Stimulated activated CD4-positive, alpha-beta T cell treated with anti-CD3 and anti-CD28 coated beads, Interleukin-1b, Interleukin-23, amount 100 ng/mL, for 4 hours (primary cell): ENCODE data around the gene CLEC1B.
"Not testable (repeated sequence)": the region's sequence is repeated elsewhere in the genome, so short reads cannot be mapped to it uniquely, and the experiment has no call there.

ENCODE experiments used
- DNase-seq, 2 donors: peaks; one replicate each; pipeline ENCODE4 v3.0.0-alpha.2; 2020; ENCODE audit warnings: low read depth in 2 of 2

Gene CLEC1B

GRCh38 chr12:9974731-9975130, 24.2 kb downstream of the CLEC1B start:
- not testable (repeated sequence) for DNase-seq

DNA sequence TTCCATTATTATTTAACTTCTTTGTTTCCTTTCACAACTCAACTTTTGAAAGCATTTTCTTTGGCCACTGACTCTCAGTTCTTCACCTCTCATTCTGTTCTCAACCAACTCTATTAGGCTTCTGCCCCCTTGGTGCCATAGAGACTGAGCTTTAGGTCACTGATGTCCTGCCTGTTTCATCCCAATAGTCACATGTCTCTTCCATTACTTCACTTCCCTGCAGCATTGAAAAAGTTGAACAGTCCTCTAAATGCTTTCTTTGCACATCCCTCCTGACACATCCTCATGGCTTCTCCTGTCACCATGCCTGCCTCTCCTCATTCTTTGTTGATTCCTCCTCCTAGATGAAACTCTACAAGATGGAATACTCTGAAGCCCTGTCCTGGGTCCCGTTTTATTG, 25.0 kb downstream of the CLEC1B start:
- DNase-seq: no peak

DNA sequence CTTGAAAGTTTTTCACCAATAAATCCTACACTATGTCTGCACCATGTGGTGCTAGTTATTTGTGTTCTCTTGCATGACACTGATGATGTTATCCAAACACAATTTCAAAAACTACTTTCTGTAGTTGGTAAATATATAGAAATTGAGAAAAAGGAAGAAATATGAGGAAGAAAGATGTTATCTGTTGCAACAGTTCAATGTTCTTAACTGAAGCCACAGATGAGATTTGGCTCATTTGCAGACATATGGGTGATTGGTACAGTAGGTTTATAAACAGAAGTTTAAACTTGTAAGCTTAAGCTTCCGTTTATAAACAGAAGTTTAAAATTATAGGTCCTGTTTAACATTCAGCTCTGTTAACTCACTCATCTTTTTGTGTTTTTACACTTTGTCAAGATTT, 27.7 kb downstream of the CLEC1B start, which contains the start of gene CLEC12A:
TSS of gene CLEC12A (plus strand) at position 229 of the 400 bp plus-strand sequence. CDS start 188 bp downstream, outside the sequence.
- DNase-seq: no peak

- no peak for DNase-seq
These were observed 29.2 kb downstream of the CLEC1B start for GRCh38 chr12:9969673-9970072.

GRCh38 chr12:9961901-9962300, 37.0 kb downstream of the CLEC1B start:
- no peak for DNase-seq

DNA sequence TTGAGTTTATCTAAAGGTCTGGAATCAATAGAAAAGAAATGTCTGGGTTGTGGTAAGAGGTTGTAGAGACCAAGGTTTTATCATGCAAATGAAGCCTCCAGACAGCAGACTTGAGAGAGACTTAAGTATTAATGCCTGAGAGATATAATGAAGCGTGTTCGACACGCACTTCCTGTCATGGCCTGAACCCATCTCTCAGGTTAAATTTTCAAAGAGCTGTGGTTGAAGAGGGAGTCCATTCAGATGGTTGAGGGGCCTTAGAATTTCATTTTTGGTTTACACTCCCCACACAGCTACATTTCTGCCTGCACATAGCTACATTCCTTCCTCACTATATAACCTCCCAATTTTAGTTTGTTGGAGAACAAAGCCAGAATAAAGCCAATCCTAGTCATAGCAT, 37.8 kb downstream of the CLEC1B start:
- DNase-seq: no peak

DNA sequence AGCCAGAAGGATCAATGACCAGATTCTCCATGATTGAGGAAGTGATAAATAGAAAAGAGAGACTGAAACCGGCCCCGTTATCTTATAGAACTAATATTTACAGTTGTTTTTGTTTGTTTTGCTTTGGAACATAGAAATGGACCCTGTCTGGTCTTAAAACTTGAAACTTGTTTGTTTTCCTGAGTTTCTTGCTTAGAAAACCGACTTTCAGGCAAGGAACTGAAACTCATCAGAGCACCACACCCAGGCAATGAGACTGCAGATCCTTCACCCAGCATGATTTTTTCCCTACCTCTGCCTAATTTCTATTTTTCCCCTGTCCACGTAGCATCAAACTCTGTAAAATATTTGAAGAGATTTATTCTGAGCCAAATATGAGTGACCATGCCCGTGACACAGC, 38.3 kb downstream of the CLEC1B start:
- DNase-seq: no peak

GRCh38 chr12:9957834-9958233, 41.1 kb downstream of the CLEC1B start:
- no peak for DNase-seq

GRCh38 chr12:9952954-9953729, 45.8 kb downstream of the CLEC1B start:
- DNase-seq: not testable (repeated sequence)

GRCh38 chr12:9951026-9951675, 47.8 kb downstream of the CLEC1B start:
- DNase-seq: no peak

- no peak for DNase-seq
These were observed 50.2 kb downstream of the CLEC1B start for GRCh38 chr12:9948606-9949296.

GRCh38 chr12:9947674-9948073, 51.2 kb downstream of the CLEC1B start:
- DNase-seq: no peak

- no peak for DNase-seq
These were observed 54.5 kb downstream of the CLEC1B start for GRCh38 chr12:9944391-9944790.

DNA sequence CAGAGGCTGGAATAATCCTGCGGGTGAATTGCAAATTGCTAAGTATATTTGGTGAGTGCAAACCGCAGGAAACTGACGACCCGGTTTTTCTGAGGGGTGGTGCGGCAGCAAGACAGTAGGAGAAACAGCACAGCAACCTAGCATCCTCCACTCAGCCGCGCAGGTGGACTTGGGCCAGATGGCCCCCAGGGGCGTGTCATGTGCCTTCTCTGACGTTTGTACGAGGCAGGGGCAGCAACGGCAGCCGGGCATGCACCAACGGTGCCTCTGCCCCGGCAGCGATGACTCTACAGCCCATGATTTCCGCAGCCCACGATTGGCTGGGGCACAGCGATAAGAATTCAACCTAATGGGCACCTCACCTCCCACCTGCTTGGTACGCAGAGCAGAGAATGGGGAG, 55.7 kb downstream of the CLEC1B start:
- DNase-seq: no peak
